ENCODE results near the gene RASSF1.

Gene RASSF1

DNA sequence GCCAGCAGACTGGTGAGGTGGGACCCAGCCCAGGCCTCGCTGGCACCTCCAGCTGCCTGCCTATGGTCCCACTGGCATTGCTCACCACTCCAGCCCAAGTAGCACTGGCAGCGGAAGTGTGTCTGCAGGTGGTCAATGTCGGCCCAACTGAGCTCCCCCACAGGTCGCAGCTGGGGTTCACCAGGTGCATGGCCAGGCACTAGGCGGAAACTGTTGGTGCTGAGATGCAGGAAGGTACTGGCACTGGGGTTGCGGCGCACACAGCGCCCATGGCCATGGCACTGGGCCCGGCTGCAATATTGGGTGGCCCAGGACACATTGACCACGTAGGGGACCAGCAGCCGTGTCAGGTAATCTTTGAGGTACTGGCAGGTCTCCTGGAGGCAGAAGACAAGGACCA lies 22.5 kb downstream of the RASSF1 start:
- no peak overlapping the region for H3K4me3 ChIP-seq (ENCODE audit: low read depth in 1 of 2, low read length in 2 of 2)
- H3K27me3 ChIP-seq (ENCODE audit: insufficient read depth, low read length, poor library complexity), result no peaks in the 10 kb centered on the region
- peaks cover 42% of the 10 kb centered on the region for H3K4me1 ChIP-seq (ENCODE audit: insufficient read depth, low read length)
- H3K4me2 ChIP-seq (ENCODE audit: insufficient read depth, low read length), result peak overlapping the region; percentile 0; the same call in 1 of the 2 replicates
- H3K36me3 ChIP-seq (ENCODE audit: insufficient read depth, low read length), result peaks cover 44% of the 10 kb centered on the region
- no peak overlapping the region for H2AFZ ChIP-seq (ENCODE audit: low read depth, low read length)
- no peak overlapping the region for H3K27ac ChIP-seq (ENCODE audit: low read length)
- H3K9ac ChIP-seq (ENCODE audit: low read depth, low read length), result no peak overlapping the region
- no peaks in the 10 kb centered on the region for H3K9me3 ChIP-seq (ENCODE audit: insufficient read depth, low read length, severe bottlenecking)
- peaks cover 24% of the 10 kb centered on the region for H3K79me2 ChIP-seq (ENCODE audit: insufficient read depth, low read length)
- DNase-seq, result no peak
- ATAC-seq (ENCODE audit: insufficient read depth, low read depth), result no peak
- TF ChIP-seq EZH2 (IDR thresholded peaks at IDR 0.05; ENCODE audit: borderline replicate concordance, low read depth, low read length, severe bottlenecking) (no peak), CTCF (IDR thresholded peaks at IDR 0.05; ENCODE audit: borderline replicate concordance, extremely low read depth, low read length, poor library complexity, severe bottlenecking) (no peak)
- peaks cover 19% of the 10 kb centered on the region; the same call in 1 of the 2 replicates for H4K20me1 ChIP-seq (ENCODE audit: insufficient read depth, low read length)

GRCh38 chr3:50317300-50317699 lies 23.3 kb downstream of the RASSF1 start:
- H3K79me2 ChIP-seq (ENCODE audit: insufficient read depth, low read length), result peaks cover 24% of the 10 kb centered on the region
- no peak overlapping the region for H3K4me2 ChIP-seq (ENCODE audit: insufficient read depth, low read length)
- H3K4me3 ChIP-seq (ENCODE audit: low read depth in 1 of 2, low read length in 2 of 2), result no peak overlapping the region
- H3K27ac ChIP-seq (ENCODE audit: low read length), result no peak overlapping the region
- H2AFZ ChIP-seq (ENCODE audit: low read depth, low read length), result no peak overlapping the region
- H3K4me1 ChIP-seq (ENCODE audit: insufficient read depth, low read length), result peaks cover 39% of the 10 kb centered on the region
- ATAC-seq (ENCODE audit: insufficient read depth, low read depth) (no peak), DNase-seq (no peak)
- H4K20me1 ChIP-seq (ENCODE audit: insufficient read depth, low read length), result peaks cover 19% of the 10 kb centered on the region; the same call in 1 of the 2 replicates
- H3K36me3 ChIP-seq (ENCODE audit: insufficient read depth, low read length), result peaks cover 44% of the 10 kb centered on the region
- no peaks in the 10 kb centered on the region for H3K9me3 ChIP-seq (ENCODE audit: insufficient read depth, low read length, severe bottlenecking)
- H3K27me3 ChIP-seq (ENCODE audit: insufficient read depth, low read length, poor library complexity), result no peaks in the 10 kb centered on the region
- no peak overlapping the region for H3K9ac ChIP-seq (ENCODE audit: low read depth, low read length)
- TF ChIP-seq EZH2 (IDR thresholded peaks at IDR 0.05; ENCODE audit: borderline replicate concordance, low read depth, low read length, severe bottlenecking), result no peak
- TF ChIP-seq CTCF (IDR thresholded peaks at IDR 0.05; ENCODE audit: borderline replicate concordance, extremely low read depth, low read length, poor library complexity, severe bottlenecking), result no peak

GRCh38 chr3:50316657-50317242 lies 23.9 kb downstream of the RASSF1 start:
- Histone ChIP-seq H3K9me3 (ENCODE audit: insufficient read depth, low read length, severe bottlenecking) (no peaks in the 10 kb centered on the region), H3K4me2 (ENCODE audit: insufficient read depth, low read length) (no peak overlapping the region), H3K4me3 (ENCODE audit: low read depth in 1 of 2, low read length in 2 of 2) (no peak overlapping the region), H3K27me3 (ENCODE audit: insufficient read depth, low read length, poor library complexity) (no peaks in the 10 kb centered on the region), H2AFZ (ENCODE audit: low read depth, low read length) (no peak overlapping the region), H3K79me2 (ENCODE audit: insufficient read depth, low read length) (peaks cover 24% of the 10 kb centered on the region), H3K27ac (ENCODE audit: low read length) (no peak overlapping the region), H3K9ac (ENCODE audit: low read depth, low read length) (no peak overlapping the region), H3K36me3 (ENCODE audit: insufficient read depth, low read length) (peaks cover 44% of the 10 kb centered on the region), H3K4me1 (ENCODE audit: insufficient read depth, low read length) (peaks cover 33% of the 10 kb centered on the region), H4K20me1 (ENCODE audit: insufficient read depth, low read length) (peaks cover 19% of the 10 kb centered on the region; the same call in 1 of the 2 replicates)
- TF ChIP-seq CTCF (IDR thresholded peaks at IDR 0.05; ENCODE audit: borderline replicate concordance, extremely low read depth, low read length, poor library complexity, severe bottlenecking) (no peak), EZH2 (IDR thresholded peaks at IDR 0.05; ENCODE audit: borderline replicate concordance, low read depth, low read length, severe bottlenecking) (no peak)
- no peak for ATAC-seq (ENCODE audit: insufficient read depth, low read depth)
- no peak for DNase-seq

All from DND-41 (cell line).